ENCODE data around the gene RP2. TPM values are rescaled to one million over a fixed set of nuclear protein-coding genes. Genes with fewer than 3 reads are reported as not detected.

Gene RP2
- total and polyA plus RNA-seq, 9 of the 15 experiments (the other 6 are each of a cell fraction or from before 2014, with no cell fraction given), result 2.0 to 6.9 (median 3.5) TPM

DNA sequence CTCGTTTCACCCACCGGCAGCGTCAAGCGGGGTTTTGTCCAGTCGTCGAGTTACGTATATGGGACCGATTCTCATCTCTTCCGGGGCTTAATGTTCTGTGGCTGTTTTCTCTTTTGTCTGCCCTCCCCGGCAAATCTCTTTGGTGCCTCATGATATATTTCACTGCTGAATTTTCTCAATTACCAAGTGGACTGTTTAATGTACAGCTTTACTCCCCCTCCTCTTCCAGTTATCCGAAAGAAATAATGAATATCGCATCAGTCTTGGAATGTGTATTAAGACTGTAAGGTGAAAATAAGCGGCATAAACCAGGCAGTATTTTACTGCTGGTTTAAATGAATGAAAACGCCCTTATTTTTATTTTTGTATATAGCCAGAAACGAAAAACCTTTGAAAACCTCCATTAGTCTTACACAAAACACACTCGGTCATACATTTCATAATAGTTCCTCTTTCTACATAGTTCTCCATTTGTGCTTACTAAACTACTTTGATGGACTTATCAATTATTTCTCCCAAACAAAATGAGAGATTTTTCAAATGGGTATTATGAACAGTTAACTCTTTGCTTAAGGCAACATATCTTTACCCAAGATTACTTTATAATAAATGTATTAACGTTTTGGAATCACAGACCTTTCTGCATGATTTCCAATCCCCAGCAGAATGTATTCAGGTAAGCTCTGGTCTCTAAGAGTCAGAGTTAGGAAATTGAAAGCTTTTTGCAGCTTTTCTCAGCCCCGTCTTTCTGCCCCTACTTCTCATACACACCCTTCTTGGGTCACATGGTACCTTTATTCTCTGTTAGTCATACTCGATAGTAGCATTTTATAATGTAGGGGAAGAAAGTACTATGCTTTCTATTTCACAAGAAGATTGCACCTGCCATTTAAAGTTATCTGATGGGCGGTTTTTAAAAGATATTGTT, 979 bp downstream of the RP2 start (continued):
- TF ChIP-seq MGA (IDR thresholded peaks at IDR 0.05) (no peak), ZFP1 (CRISPR knock-in tag; IDR thresholded peaks at IDR 0.05) (no peak), ZKSCAN8 (CRISPR knock-in tag; IDR thresholded peaks at IDR 0.05) (no peak), TCF3 (CRISPR knock-in tag; IDR thresholded peaks at IDR 0.05) (no peak), FOSL1 (tag; conservative IDR thresholded peaks at IDR 0.05) (no peak), GATA2 (CRISPR knock-in tag; IDR thresholded peaks at IDR 0.05) (no peak), ZBTB5 (IDR thresholded peaks at IDR 0.05) (no peak), GABPA (tag; conservative IDR thresholded peaks at IDR 0.05; ENCODE audit: low read depth) (no peak)
- TF ChIP-seq, protein P1, sequence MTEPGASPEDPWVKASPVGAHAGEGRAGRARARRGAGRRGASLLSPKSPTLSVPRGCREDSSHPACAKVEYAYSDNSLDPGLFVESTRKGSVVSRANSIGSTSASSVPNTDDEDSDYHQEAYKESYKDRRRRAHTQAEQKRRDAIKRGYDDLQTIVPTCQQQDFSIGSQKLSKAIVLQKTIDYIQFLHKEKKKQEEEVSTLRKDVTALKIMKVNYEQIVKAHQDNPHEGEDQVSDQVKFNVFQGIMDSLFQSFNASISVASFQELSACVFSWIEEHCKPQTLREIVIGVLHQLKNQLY (CRISPR knock-in tag; conservative IDR thresholded peaks at IDR 0.05), result no peak

Data from K562 (cell line).